Heart right ventricle (tissue), 16 donors: ENCODE results near the gene ZNF654. TPM values are rescaled to one million over a fixed set of nuclear protein-coding genes. Genes with fewer than 3 reads are reported as not detected.
A peak's percentile ranks its signal among the peaks of the same experiment; 100 is the strongest.

Source experiments
- ATAC-seq, 8 donors: fragments of 200-7000 bp; cut with Tn5 transposase; one replicate each; pipeline ENCODE4 v1.9.1; 2020; ENCODE audit warnings: mild to moderate bottlenecking in 8 of 8, moderate library complexity in 8 of 8, moderate number of reproducible peaks in 1 of 8
- DNase-seq, 2 donors: peaks; one replicate each; pipeline ENCODE4 v3.0.0-alpha.2; 2020
- H3K27ac ChIP-seq, 10 donors: fragments of 200-600 bp; sonication (generic) in 2 of 10; one replicate each; pipeline versions ENCODE4 v1.5.0 to v1.8.0; 2020 to 2022; ENCODE audit warnings: mild to moderate bottlenecking in 3 of 10
- H3K27me3 ChIP-seq, 7 donors: fragments of 200-600 bp; one replicate each; pipeline ENCODE4 v1.8.0; 2021 to 2022; ENCODE audit warnings: mild to moderate bottlenecking in 2 of 7
- H3K36me3 ChIP-seq, 9 donors: fragments of 200-600 bp; sonication (generic) in 1 of 9; one replicate each; pipeline versions ENCODE4 v1.5.0 to v1.8.0; 2020 to 2022; ENCODE audit warnings: mild to moderate bottlenecking in 2 of 9
- H3K4me1 ChIP-seq, 9 donors: fragments of 200-600 bp; sonication (generic) in 1 of 9; one replicate each; pipeline versions ENCODE4 v1.5.0 to v1.8.0; 2020 to 2022; ENCODE audit warnings: mild to moderate bottlenecking in 4 of 9
- H3K4me3 ChIP-seq, 10 donors: fragments of 200-600 bp; sonication (generic) in 2 of 10; one replicate each; pipeline versions ENCODE4 v1.5.0 to v1.8.0; 2020 to 2022; ENCODE audit warnings: mild to moderate bottlenecking in 7 of 10, moderate library complexity in 2 of 10
- H3K9me3 ChIP-seq, 11 donors: fragments of 200-600 bp in 10 of 11; sonication (generic) in 2 of 11; one replicate each; pipeline versions ENCODE4 v1.5.0 to v1.8.0; 2013 to 2022; ENCODE audit warnings: mild to moderate bottlenecking in 2 of 11, control low read depth in 1 of 11, moderate library complexity in 1 of 11
- WGBS, 2 donors: extraction: QIAGEN DNeasy Blood & Tissue Kit; methylation state at CpG; one replicate each; pipeline ENCODE4 v1.1.7; 2013; ENCODE audit warnings: inconsistent platforms in 1 of 2; 5-methylcytosine and 5-hydroxymethylcytosine counted together
- intact Hi-C, 10 donors: fragments of 100-400 bp; cut with DNase I; formaldehyde crosslinking; loops; one replicate each; pipeline versions ENCODE4 v1.11.1 to v1.14.2; 2022
- polyA plus RNA-seq, 2 donors: library from polyadenylated mRNA; stranded (reverse); fragments of 200-250 nt; gene quantifications; one replicate each; pipeline ENCODE4 v1.2.3, GENCODE V29; 2013
- total RNA-seq, 10 donors: library from RNA; stranded (reverse); fragmentation: NEBNext Ultra II Directional in 3 of 10; extraction: Animal tissue kit (Norgen Biotek cat#: 25700) in 3 of 10; gene quantifications; one replicate each; pipeline versions ENCODE4 v1.2.1 to v1.2.4, GENCODE V29; 2021 to 2023
- TF ChIP-seq, protein P1 (sequence below), 9 donors: fragments of 200-600 bp; sonication (generic) in 2 of 9; IDR thresholded peaks; one replicate each; pipeline versions ENCODE4 v1.5.0 to v1.8.0; 2021 to 2022; ENCODE audit warnings: antibody characterized with exemption in 9 of 9, mild to moderate bottlenecking in 5 of 9, moderate library complexity in 1 of 9
- donor health status: Arrhythmogenic right ventricular cardiomyopathy.
- donor health status: ischemic (EF 13 %, LVEDD 7.1; RV severe dilation, severe dysfunction).
- donor health status: healthy with polysubstance abuse.
- donor health status: DM: no; HTN: yes; CAD: no.
- donor health status: DM: no; HTN: no; CAD: no.
- donor health status: ischemic (EF 25% LVEDD 6.9; RV normal size, moderate dysfunction).
- donor health status: ischemic (EF 25% LVEDD 5.7; RV mildly dilated, moderate dysfunction).
- donor health status: healthy.
- donor health status: DM: yes; HTN: yes; CAD: no.
- donor health status: Ischemic cardiomyopathy.
- donor health status: ischemic (EF 35%, LVEDD 5.7; RV mildly dilated, moderate dysfunction).
- donor health status: nonischemic (EF 11% LVEDD 7.7; RV severe dilation, severe dysfunction).
- donor health status: DM: yes; HTN: yes; CAD: no.
- donor health status: PGD.
- donor health status: ischemic (EF 29% LVEDD 5.4; RV normal size, mild dysfunction).
- donor health status: nonischemic (EF 23%, LVEDD 6.1; RV moderate dilation, normal function).

Gene ZNF654
- total and polyA plus RNA-seq, 12 donors, result 2.5 to 13.9 (median 10.3) TPM

DNA sequence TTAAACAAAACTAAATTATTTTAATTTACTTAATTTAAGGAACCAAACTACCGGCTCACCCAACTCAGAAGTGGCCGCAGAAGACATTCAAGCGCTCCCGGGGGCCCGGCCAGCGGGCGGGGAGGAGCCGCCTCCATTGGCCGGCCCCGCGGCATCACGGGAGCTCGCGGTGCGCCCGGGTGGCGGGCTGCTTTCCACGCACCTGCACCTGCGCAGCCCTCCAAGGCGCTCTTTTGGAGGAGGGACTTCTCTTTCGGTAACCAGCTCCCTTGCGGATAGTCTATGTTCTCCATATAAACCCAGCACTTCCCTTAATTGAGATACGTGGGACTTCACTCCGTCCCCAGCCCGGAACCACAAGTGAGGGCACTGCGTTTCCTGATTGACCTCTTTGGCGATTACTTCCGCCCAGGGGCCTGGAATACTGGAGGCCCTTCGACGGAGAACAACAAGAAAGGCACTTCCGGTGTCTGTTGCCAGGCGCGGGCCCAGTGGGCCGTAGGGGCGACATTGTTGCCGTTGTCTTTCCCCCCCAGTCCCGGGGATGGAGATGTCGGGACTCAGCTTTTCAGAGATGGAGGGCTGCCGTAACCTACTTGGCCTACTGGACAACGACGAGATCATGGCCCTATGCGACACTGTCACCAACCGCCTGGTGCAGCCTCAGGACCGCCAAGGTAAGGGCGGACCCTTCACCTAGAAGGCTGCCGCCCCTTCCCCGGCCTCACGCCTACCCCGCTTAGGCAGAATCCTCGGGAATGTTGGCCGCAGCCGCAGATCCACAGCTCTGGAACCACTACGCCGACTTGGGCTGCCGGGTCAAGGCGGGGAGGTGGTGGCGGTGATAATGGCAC, 90.7 kb downstream of the ZNF654 start, which contains the start of gene C3orf38:
TSS of gene C3orf38 (plus strand) at position 451 of the 854 bp plus-strand sequence. CDS start at position 545, 94 bp downstream.
- peaks cover 0 to 44% (median 24%) of the 10 kb centered on the region in 9 donors for H3K4me1 ChIP-seq
- no peaks in the 10 kb centered on the region for H3K27me3 ChIP-seq
- DNase-seq (peak; percentile 85 to 88), ATAC-seq (peak; percentile 95 to 99 (median 98))
- peak within 1 kb of the TSS; percentile 64 to 89 (median 82) for H3K4me3 ChIP-seq
- TF ChIP-seq, protein P1, sequence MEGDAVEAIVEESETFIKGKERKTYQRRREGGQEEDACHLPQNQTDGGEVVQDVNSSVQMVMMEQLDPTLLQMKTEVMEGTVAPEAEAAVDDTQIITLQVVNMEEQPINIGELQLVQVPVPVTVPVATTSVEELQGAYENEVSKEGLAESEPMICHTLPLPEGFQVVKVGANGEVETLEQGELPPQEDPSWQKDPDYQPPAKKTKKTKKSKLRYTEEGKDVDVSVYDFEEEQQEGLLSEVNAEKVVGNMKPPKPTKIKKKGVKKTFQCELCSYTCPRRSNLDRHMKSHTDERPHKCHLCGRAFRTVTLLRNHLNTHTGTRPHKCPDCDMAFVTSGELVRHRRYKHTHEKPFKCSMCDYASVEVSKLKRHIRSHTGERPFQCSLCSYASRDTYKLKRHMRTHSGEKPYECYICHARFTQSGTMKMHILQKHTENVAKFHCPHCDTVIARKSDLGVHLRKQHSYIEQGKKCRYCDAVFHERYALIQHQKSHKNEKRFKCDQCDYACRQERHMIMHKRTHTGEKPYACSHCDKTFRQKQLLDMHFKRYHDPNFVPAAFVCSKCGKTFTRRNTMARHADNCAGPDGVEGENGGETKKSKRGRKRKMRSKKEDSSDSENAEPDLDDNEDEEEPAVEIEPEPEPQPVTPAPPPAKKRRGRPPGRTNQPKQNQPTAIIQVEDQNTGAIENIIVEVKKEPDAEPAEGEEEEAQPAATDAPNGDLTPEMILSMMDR (IDR thresholded peaks at IDR 0.05), result no peak
- WGBS, 2 donors, result 0% methylated on average over 57 of the region's 57 CpGs
- H3K27ac ChIP-seq, result peak within 1 kb of the TSS; percentile 52 to 96 (median 93)
- intact Hi-C loops, result loop anchor here in 4 of 10 donors (2.0 to 10.0 kb wide), 4 partner anchors 85 to 95 kb away; partner anchors contain the start of genes CGGBP1 (in 3 of the 4) and ZNF654 (in 3 of the 4)
- peaks cover 0 to 19% (median 16%) of the 10 kb centered on the region in 9 donors for H3K36me3 ChIP-seq
- H3K9me3 ChIP-seq, result no peaks in the 10 kb centered on the region

DNA sequence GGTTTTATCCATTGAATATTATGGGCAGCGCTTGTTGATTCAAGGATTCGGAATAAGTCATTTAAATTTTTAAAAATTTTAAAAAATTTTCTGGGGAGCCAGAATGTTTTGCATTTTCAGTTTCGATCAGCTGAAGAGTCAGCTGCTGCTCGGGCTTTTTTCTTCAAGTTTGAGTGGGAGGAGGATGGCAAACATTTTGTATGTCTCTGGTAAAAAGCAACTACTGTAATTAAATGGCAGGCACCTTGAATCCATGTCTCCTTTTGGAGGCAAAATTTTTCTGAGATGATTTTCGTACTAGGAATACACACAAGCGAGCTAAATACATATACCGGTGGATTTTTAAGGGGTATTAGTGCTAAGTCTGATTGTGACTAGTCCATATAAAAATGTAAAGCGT, 91.3 kb downstream of the ZNF654 start:
- Histone ChIP-seq H3K4me1 (peaks cover 0 to 44% (median 24%) of the 10 kb centered on the region in 9 donors), H3K27me3 (no peaks in the 10 kb centered on the region), H3K27ac (peak overlapping the region; percentile 52 to 96 (median 93)), H3K4me3 (peak overlapping the region; percentile 64 to 89 (median 82)), H3K36me3 (peaks cover 0 to 25% (median 19%) of the 10 kb centered on the region in 9 donors), H3K9me3 (no peaks in the 10 kb centered on the region)
- TF ChIP-seq, protein P1 (IDR thresholded peaks at IDR 0.05), result no peak
- 0 to 1% methylated on average over 8 of the region's 8 CpGs for WGBS, 2 donors
- no peak for DNase-seq
- intact Hi-C loops, result loop anchor here in 1 of 10 donors (5.0 kb wide), 1 partner anchor 93 kb away; the partner anchor contains the start of genes CGGBP1 and ZNF654
- peak in 2 of 8 donors; percentile 3 to 22 for ATAC-seq

DNA sequence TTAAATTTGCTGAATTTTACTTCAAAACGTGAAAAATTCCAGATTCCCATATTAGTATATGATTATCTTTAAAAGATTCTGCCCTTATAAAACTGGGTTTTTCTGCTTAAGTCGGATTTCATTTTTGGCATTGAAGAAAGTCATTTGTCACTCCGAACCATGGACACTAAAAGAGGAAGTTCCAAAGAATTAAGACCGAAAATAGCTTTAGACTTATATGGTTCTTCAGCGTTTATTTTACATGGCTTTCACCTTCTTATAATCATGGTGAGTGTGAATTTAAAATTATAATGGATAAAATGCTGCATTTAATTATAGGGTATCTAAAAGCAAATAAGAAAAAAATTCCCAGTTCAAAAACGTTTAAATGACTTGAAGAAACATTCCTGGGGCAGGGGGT, 91.8 kb downstream of the ZNF654 start:
- WGBS, 2 donors, result 1 to 3% methylated on average over 6 of the region's 6 CpGs
- Histone ChIP-seq H3K4me3 (peak overlapping the region; percentile 64 to 89 (median 82)), H3K27ac (peak overlapping the region in 7 of 10 donors; percentile 88 to 96 (median 94)), H3K4me1 (peaks cover 0 to 44% (median 24%) of the 10 kb centered on the region in 9 donors), H3K27me3 (no peaks in the 10 kb centered on the region), H3K9me3 (no peaks in the 10 kb centered on the region), H3K36me3 (peaks cover 0 to 30% (median 20%) of the 10 kb centered on the region in 9 donors)
- TF ChIP-seq, protein P1 (IDR thresholded peaks at IDR 0.05), result no peak
- ATAC-seq (no peak), DNase-seq (no peak)
- intact Hi-C loops, result loop anchor here in 1 of 10 donors (5.0 kb wide), 1 partner anchor 94 kb away; the partner anchor contains the start of genes CGGBP1 and ZNF654

DNA sequence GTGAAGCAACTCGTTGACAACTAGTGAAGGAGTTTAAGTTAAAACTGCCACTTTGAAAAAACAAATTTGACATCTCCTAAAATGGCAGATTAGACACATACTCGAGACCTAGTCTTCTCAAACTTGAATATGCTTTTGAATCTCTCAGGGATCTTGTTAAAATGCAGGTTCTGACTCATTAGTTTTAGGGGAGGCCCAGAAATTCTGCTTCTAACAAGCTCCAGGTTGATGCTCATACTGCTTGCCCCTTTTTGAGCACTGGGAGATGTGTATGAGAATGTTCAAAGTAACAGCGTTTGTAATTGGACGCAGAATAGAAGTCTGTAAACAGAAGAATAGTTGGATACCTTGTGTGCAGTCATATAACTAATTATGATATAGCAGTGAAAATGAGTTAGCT, 92.3 kb downstream of the ZNF654 start:
- H3K27ac ChIP-seq, result peak overlapping the region in 3 of 10 donors; percentile 94 to 96 (median 95)
- DNase-seq (no peak), ATAC-seq (no peak)
- H3K4me3 ChIP-seq, result peak overlapping the region in 8 of 10 donors; percentile 69 to 89 (median 84)
- 44 to 52% methylated on average over 4 of the region's 4 CpGs for WGBS, 2 donors
- TF ChIP-seq, protein P1 (IDR thresholded peaks at IDR 0.05), result no peak
- intact Hi-C loops, result loop anchor here in 1 of 10 donors (5.0 kb wide), 1 partner anchor 94 kb away; the partner anchor contains the start of genes CGGBP1 and ZNF654
- no peaks in the 10 kb centered on the region for H3K9me3 ChIP-seq
- peaks cover 0 to 44% (median 24%) of the 10 kb centered on the region in 9 donors for H3K4me1 ChIP-seq
- H3K36me3 ChIP-seq, result peaks cover 0 to 35% (median 26%) of the 10 kb centered on the region in 9 donors
- H3K27me3 ChIP-seq, result no peaks in the 10 kb centered on the region
